HCT116 (cell line): ENCODE measurements around the gene SPON1. TPM values are rescaled to one million over a fixed set of nuclear protein-coding genes. Genes with fewer than 3 reads are reported as not detected.

Experiments
- ATAC-seq: fragments of 200-7000 bp; cut with Tn5 transposase; 2 replicates; pipeline ENCODE4 v1.9.1; 2020; ENCODE audit warnings: mild to moderate bottlenecking, moderate library complexity
- BruUV-seq: library from RNA; stranded (reverse); fragments of 400-500 nt; replicated peaks from 2 replicates; lab custom pipeline; 2021; lab: Mats Ljungman, UMichigan
- CTCF ChIA-PET: fragments of 300-600 bp; sonication (Branson Sonifier 250); formaldehyde crosslinking; loops from one replicate; lab custom pipeline; 2021; ENCODE audit warnings: antibody characterized with exemption; lab: Charles Lee
- POLR2A ChIA-PET: fragments of 300-600, 350-600 bp; sonication (Branson Sonifier 250); formaldehyde crosslinking; loops from one replicate; lab custom pipeline; 2021; ENCODE audit warnings: antibody characterized with exemption; lab: Charles Lee
- RAD21 ChIA-PET, 2 experiments: fragments of 300-600 bp; sonication (Branson Sonifier 250); formaldehyde crosslinking; loops; one replicate each; lab custom pipeline; 2023; ENCODE audit warnings: low total read pairs in 2 of 2; ENCODE audit not compliant: uncharacterized antibody in 2 of 2, unreplicated experiment in 2 of 2, low non-redundant PET in 1 of 2; lab: Charles Lee
- DNase-seq: peaks from one replicate; pipeline ENCODE4 v3.0.0-alpha.2; 2010; ENCODE audit warnings: low read depth, low spot score
- H2AFZ ChIP-seq: fragments of 200-600 bp; shearing (Covaris generic), sonication (generic); 2 replicates; pipeline ENCODE4 v1.6.1; 2017; ENCODE audit warnings: low read depth, mixed run types, mixed read lengths, antibody characterized with exemption, low read length; ENCODE audit not compliant: poor library complexity, severe bottlenecking
- H3K27ac ChIP-seq: 2 replicates; pipeline ENCODE4 v1.5.1; 2012; ENCODE audit warnings: low read depth, low read length
- H3K27me3 ChIP-seq: fragments of 200-600 bp; sonication (generic); 2 replicates; pipeline ENCODE4 v1.6.1; 2016; ENCODE audit warnings: mixed run types, low read length, mixed read lengths; ENCODE audit not compliant: insufficient read depth
- H3K36me3 ChIP-seq, 2 experiments: fragments of 200-500 bp in 1 of 2; fragments of 200-600 bp in 1 of 2; sonication (Bioruptor generic) in 1 of 2; sonication (generic) in 1 of 2; 2 replicates each; pipeline versions ENCODE4 v1.5.1 to v1.6.1; 2014 to 2016; ENCODE audit warnings: low read length in 2 of 2, inconsistent platforms in 1 of 2, mixed read lengths in 1 of 2, mixed run types in 1 of 2; ENCODE audit not compliant: insufficient read depth in 2 of 2, control insufficient read depth in 1 of 2
- H3K4me1 ChIP-seq, 2 experiments: fragments of 200-600 bp in 1 of 2; sonication (generic) in 1 of 2; 2 replicates each; pipeline versions ENCODE4 v1.5.1 to v1.6.1; 2012 to 2017; ENCODE audit warnings: low read length in 2 of 2, inconsistent platforms in 1 of 2, mild to moderate bottlenecking in 1 of 2, mixed read lengths in 1 of 2, mixed run types in 1 of 2, moderate library complexity in 1 of 2; ENCODE audit not compliant: insufficient read depth in 2 of 2, control insufficient read depth in 1 of 2
- H3K4me2 ChIP-seq: fragments of 200-600 bp; sonication (generic); 2 replicates; pipeline ENCODE4 v1.6.1; 2017; ENCODE audit warnings: mixed run types, low read length, mixed read lengths
- H3K4me3 ChIP-seq, 2 experiments: fragments of 200-600 bp in 1 of 2; sonication (generic) in 1 of 2; replicated peaks in 1 of 2; 2 replicates each; pipeline ENCODE4 v1.5.1; 2011 to 2016; ENCODE audit warnings: low read length in 2 of 2, control low read depth in 1 of 2, low read depth in 1 of 2, mild to moderate bottlenecking in 1 of 2, mixed read lengths in 1 of 2, mixed run types in 1 of 2
- H3K79me2 ChIP-seq: fragments of 200-600 bp; sonication (generic); 2 replicates; pipeline ENCODE4 v1.6.1; 2017; ENCODE audit warnings: mild to moderate bottlenecking, mixed run types, low read length, moderate library complexity, mixed read lengths; ENCODE audit not compliant: insufficient read depth
- H3K9ac ChIP-seq: fragments of 200-600 bp; sonication (generic); 2 replicates; pipeline ENCODE4 v1.6.1; 2016; ENCODE audit warnings: low read length, mixed read lengths
- H3K9me2 ChIP-seq: fragments of 200-600 bp; sonication (generic), shearing (Covaris generic); 2 replicates; pipeline ENCODE4 v1.6.1; 2017; ENCODE audit warnings: mixed run types, mild to moderate bottlenecking, moderate library complexity; ENCODE audit not compliant: insufficient read depth
- H3K9me3 ChIP-seq, 2 experiments: fragments of 200-500 bp in 1 of 2; fragments of 200-600 bp in 1 of 2; sonication (Bioruptor generic) in 1 of 2; sonication (generic) in 1 of 2; 2 replicates each; pipeline ENCODE4 v1.6.1; 2014 to 2017; ENCODE audit warnings: low read length in 2 of 2, mixed read lengths in 2 of 2, inconsistent platforms in 1 of 2, low read depth in 1 of 2, mild to moderate bottlenecking in 1 of 2, mixed run types in 1 of 2, moderate library complexity in 1 of 2; ENCODE audit not compliant: control insufficient read depth in 1 of 2, insufficient read depth in 1 of 2
- H4K20me1 ChIP-seq: fragments of 200-600 bp; sonication (generic), shearing (Covaris generic); 2 replicates; pipeline ENCODE4 v1.6.1; 2017; ENCODE audit warnings: mixed run types, mild to moderate bottlenecking, moderate library complexity; ENCODE audit not compliant: insufficient read depth
- CBX3 ChIP-seq: IDR thresholded peaks from 2 replicates; pipeline ENCODE4 v1.6.1; 2012; ENCODE audit warnings: low read depth
- CEBPB ChIP-seq: IDR thresholded peaks from 2 replicates; pipeline ENCODE4 v1.6.1; 2012; ENCODE audit warnings: low read depth
- CTCF ChIP-seq, 3 experiments: fragments of 200-600 bp in 1 of 3; sonication (generic) in 1 of 3; IDR thresholded peaks in 2 of 3; conservative IDR thresholded peaks in 1 of 3; 2 replicates each; pipeline ENCODE4 v1.5.1; 2012 to 2017; ENCODE audit warnings: low read depth in 2 of 3, low read length in 2 of 3, antibody characterized with exemption in 1 of 3, borderline replicate concordance in 1 of 3, control low read depth in 1 of 3, mild to moderate bottlenecking in 1 of 3, mixed read lengths in 1 of 3, mixed run types in 1 of 3, moderate library complexity in 1 of 3; ENCODE audit not compliant: insufficient read depth in 1 of 3
- ELF1 ChIP-seq: IDR thresholded peaks from 2 replicates; pipeline ENCODE4 v1.6.1; 2012; ENCODE audit warnings: low read depth, borderline replicate concordance
- EZH2 ChIP-seq: fragments of 200-600 bp; sonication (generic); IDR thresholded peaks from 2 replicates; pipeline ENCODE4 v1.6.1; 2017; ENCODE audit warnings: antibody characterized with exemption, mixed run types
- REST ChIP-seq: IDR thresholded peaks from 2 replicates; pipeline ENCODE4 v1.6.1; 2012; ENCODE audit warnings: low read depth
- SP1 ChIP-seq: IDR thresholded peaks from 2 replicates; pipeline ENCODE4 v1.6.1; 2012; ENCODE audit warnings: low read depth
- SRF ChIP-seq: IDR thresholded peaks from 2 replicates; pipeline ENCODE4 v1.6.1; 2012; ENCODE audit warnings: low read depth
- TCF7L2 ChIP-seq: IDR thresholded peaks from 2 replicates; pipeline ENCODE4 v1.7.0; 2011; ENCODE audit warnings: borderline replicate concordance, inconsistent platforms; ENCODE audit not compliant: insufficient read depth, insufficient read length; ENCODE audit errors: extremely low read depth
- YY1 ChIP-seq: IDR thresholded peaks from 2 replicates; pipeline ENCODE4 v1.6.1; 2011; ENCODE audit warnings: low read length, low read depth, moderate library complexity, mild to moderate bottlenecking; ENCODE audit not compliant: insufficient replicate concordance; ENCODE audit errors: extremely low read depth
- intact Hi-C: fragments of 100-400 bp; cut with micrococcal nuclease; formaldehyde crosslinking; loops from 2 replicates; pipeline ENCODE4 v1.10.0; 2022
- total RNA-seq: library from RNA; stranded (reverse); gene quantifications from one replicate; pipeline ENCODE4 v1.2.1, GENCODE V29; 2021; ENCODE audit not compliant: unreplicated experiment
- TF ChIP-seq, protein P1 (sequence below): IDR thresholded peaks from 2 replicates; pipeline ENCODE4 v1.6.1; 2011; ENCODE audit warnings: mild to moderate bottlenecking, low read length, moderate library complexity; ENCODE audit not compliant: insufficient replicate concordance; ENCODE audit errors: extremely low read depth
- TF ChIP-seq, protein P2 (sequence below): IDR thresholded peaks from 2 replicates; pipeline ENCODE4 v1.6.1; 2012
- TF ChIP-seq, protein P3 (sequence below): IDR thresholded peaks from 2 replicates; pipeline ENCODE4 v1.6.1; 2012

The SPON1 gene
- total RNA-seq, 1 experiment from 2014 or later = 0.17 TPM

- TF ChIP-seq SRF (no peak), REST (no peak), CTCF (IDR thresholded peaks at IDR 0.05 in 2 of 3, conservative IDR thresholded peaks at IDR 0.05 in 1 of 3; ENCODE audit: borderline replicate concordance in 1 of 3, insufficient read depth in 1 of 3, low read depth in 2 of 3, low read length in 2 of 3) (no peak), TCF7L2 (no peak), SP1 (no peak), CBX3 (no peak), EZH2 (no peak), ELF1 (no peak), CEBPB (no peak), YY1 (no peak)
- TF ChIP-seq, protein P1, sequence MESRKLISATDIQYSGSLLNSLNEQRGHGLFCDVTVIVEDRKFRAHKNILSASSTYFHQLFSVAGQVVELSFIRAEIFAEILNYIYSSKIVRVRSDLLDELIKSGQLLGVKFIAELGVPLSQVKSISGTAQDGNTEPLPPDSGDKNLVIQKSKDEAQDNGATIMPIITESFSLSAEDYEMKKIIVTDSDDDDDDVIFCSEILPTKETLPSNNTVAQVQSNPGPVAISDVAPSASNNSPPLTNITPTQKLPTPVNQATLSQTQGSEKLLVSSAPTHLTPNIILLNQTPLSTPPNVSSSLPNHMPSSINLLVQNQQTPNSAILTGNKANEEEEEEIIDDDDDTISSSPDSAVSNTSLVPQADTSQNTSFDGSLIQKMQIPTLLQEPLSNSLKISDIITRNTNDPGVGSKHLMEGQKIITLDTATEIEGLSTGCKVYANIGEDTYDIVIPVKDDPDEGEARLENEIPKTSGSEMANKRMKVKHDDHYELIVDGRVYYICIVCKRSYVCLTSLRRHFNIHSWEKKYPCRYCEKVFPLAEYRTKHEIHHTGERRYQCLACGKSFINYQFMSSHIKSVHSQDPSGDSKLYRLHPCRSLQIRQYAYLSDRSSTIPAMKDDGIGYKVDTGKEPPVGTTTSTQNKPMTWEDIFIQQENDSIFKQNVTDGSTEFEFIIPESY = no peak
- TF ChIP-seq, protein P2, sequence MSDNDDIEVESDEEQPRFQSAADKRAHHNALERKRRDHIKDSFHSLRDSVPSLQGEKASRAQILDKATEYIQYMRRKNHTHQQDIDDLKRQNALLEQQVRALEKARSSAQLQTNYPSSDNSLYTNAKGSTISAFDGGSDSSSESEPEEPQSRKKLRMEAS = no peak
- TF ChIP-seq, protein P3, sequence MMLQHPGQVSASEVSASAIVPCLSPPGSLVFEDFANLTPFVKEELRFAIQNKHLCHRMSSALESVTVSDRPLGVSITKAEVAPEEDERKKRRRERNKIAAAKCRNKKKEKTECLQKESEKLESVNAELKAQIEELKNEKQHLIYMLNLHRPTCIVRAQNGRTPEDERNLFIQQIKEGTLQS = no peak
- no TSS peak for BruUV-seq
- H3K27ac ChIP-seq = no peak overlapping the region
Measured at GRCh38 chr11:14186046-14186775, 223.7 kb downstream of the SPON1 start.

More at GRCh38 chr11:14186046-14186775, 223.7 kb downstream of the SPON1 start:
- H3K79me2 ChIP-seq = no peaks in the 10 kb centered on the region
- ATAC-seq (no peak), DNase-seq (no peak)
- 0 out of 2 replicates have a peak, but pooled peaks cover 7% of the 10 kb centered on the region for H3K27me3 ChIP-seq
- POLR2A ChIA-PET = no interaction called here
- CTCF ChIA-PET = no interaction called here
- H3K4me1 ChIP-seq = no peaks in the 10 kb centered on the region
- no peaks in the 10 kb centered on the region for H3K36me3 ChIP-seq
- no peak overlapping the region for H3K4me2 ChIP-seq
- no peaks in the 10 kb centered on the region for H3K9me2 ChIP-seq
- H2AFZ ChIP-seq = no peak overlapping the region
- no peaks in the 10 kb centered on the region for H3K9me3 ChIP-seq
- H3K9ac ChIP-seq = no peak overlapping the region
- RAD21 ChIA-PET = no interaction called here
- intact Hi-C loops = no loop called here
- no peak overlapping the region for H3K4me3 ChIP-seq
- no peaks in the 10 kb centered on the region for H4K20me1 ChIP-seq
